H1 (cell line): ENCODE results near the gene CXXC4. TPM values are rescaled to one million over a fixed set of nuclear protein-coding genes. Genes with fewer than 3 reads are reported as not detected.

ENCODE experiments used
- CTCF ChIA-PET: fragments of 300-600 bp; sonication (Branson Sonifier 250); formaldehyde crosslinking; loops from one replicate; lab custom pipeline; 2021; ENCODE audit not compliant: partially characterized antibody; lab: Charles Lee
- POLR2A ChIA-PET: fragments of 300-600 bp; sonication (Branson Sonifier 250); formaldehyde crosslinking; loops from one replicate; lab custom pipeline; 2021; ENCODE audit warnings: inconsistent platforms; ENCODE audit not compliant: partially characterized antibody; lab: Charles Lee
- DNase-seq, 2 experiments: peaks; one replicate each; pipeline versions ENCODE4 v3.0.0 to v3.0.0-alpha.2; 2010 to 2022; ENCODE audit warnings: low spot score in 2 of 2, low read depth in 1 of 2, mixed read lengths in 1 of 2
- FAIRE-seq: peaks from 2 replicates; lab custom pipeline; 2011; peaks lifted over from hg19 to GRCh38; lab: Jason Lieb, UNC
- H2AFZ ChIP-seq: 2 replicates; pipeline ENCODE4 v1.8.1; 2012; ENCODE audit warnings: low read length, inconsistent platforms
- H2AK5ac ChIP-seq: 2 replicates; pipeline ENCODE4 v1.6.1; 2013; ENCODE audit warnings: low read depth, low read length
- H2BK120ac ChIP-seq: replicated peaks from 2 replicates; pipeline ENCODE3; 2013; ENCODE audit warnings: low read depth, low read length, inconsistent platforms
- H2BK12ac ChIP-seq: 2 replicates; pipeline ENCODE4 v1.6.1; 2013; ENCODE audit warnings: low read depth, low read length
- H2BK15ac ChIP-seq: 2 replicates; pipeline ENCODE4 v1.6.1; 2013; ENCODE audit warnings: low read length
- H2BK20ac ChIP-seq: 2 replicates; pipeline ENCODE4 v1.6.1; 2013; ENCODE audit warnings: low read length
- H2BK5ac ChIP-seq: 2 replicates; pipeline ENCODE4 v1.6.1; 2013; ENCODE audit warnings: low read depth, low read length
- H3K14ac ChIP-seq: 2 replicates; pipeline ENCODE4 v1.6.1; 2013; ENCODE audit warnings: inconsistent platforms; ENCODE audit not compliant: insufficient read length
- H3K18ac ChIP-seq: 2 replicates; pipeline ENCODE4 v1.6.1; 2013; ENCODE audit warnings: low read length; ENCODE audit errors: extremely low read depth
- H3K23ac ChIP-seq: 2 replicates; pipeline ENCODE4 v1.6.1; 2013; ENCODE audit warnings: inconsistent platforms; ENCODE audit not compliant: insufficient read length
- H3K23me2 ChIP-seq: 2 replicates; pipeline ENCODE4 v1.6.1; 2013; ENCODE audit warnings: low read depth, low read length
- H3K27ac ChIP-seq: 2 replicates; pipeline ENCODE4 v1.6.1; 2011; ENCODE audit warnings: low read depth, low read length, inconsistent platforms
- H3K27me3 ChIP-seq, 4 experiments: replicated peaks in 1 of 4; 1 replicate in 1 of 4; 2 replicates in 3 of 4; pipeline versions ENCODE4 v1.6.1 to v1.8.1; 2011 to 2013; ENCODE audit warnings: low read length in 3 of 4, mild to moderate bottlenecking in 3 of 4, inconsistent platforms in 2 of 4, mixed read lengths in 2 of 4, moderate library complexity in 1 of 4; ENCODE audit not compliant: control insufficient read depth in 3 of 4, insufficient read depth in 3 of 4; ENCODE audit errors: extremely low read depth in 1 of 4
- H3K36me3 ChIP-seq, 4 experiments: 2 replicates each; pipeline versions ENCODE4 v1.6.1 to v1.8.1; 2011 to 2013; ENCODE audit warnings: mild to moderate bottlenecking in 4 of 4, low read length in 3 of 4, moderate library complexity in 2 of 4, control low read depth in 1 of 4, inconsistent platforms in 1 of 4; ENCODE audit not compliant: insufficient read depth in 4 of 4, control insufficient read depth in 2 of 4
- H3K4ac ChIP-seq: replicated peaks from 2 replicates; pipeline ENCODE3; 2013; ENCODE audit warnings: low read length, low read depth, mixed read lengths, inconsistent platforms; ENCODE audit not compliant: insufficient read length
- H3K4me1 ChIP-seq, 4 experiments: replicated peaks in 1 of 4; 1 replicate in 1 of 4; 2 replicates in 3 of 4; pipeline versions ENCODE4 v1.6.1 to v1.8.1; 2011 to 2013; ENCODE audit warnings: low read length in 3 of 4, inconsistent platforms in 2 of 4, mixed read lengths in 1 of 4; ENCODE audit not compliant: insufficient read depth in 4 of 4, control insufficient read depth in 3 of 4
- H3K4me2 ChIP-seq, 2 experiments: 2 replicates each; pipeline versions ENCODE4 v1.6.1 to v1.8.1; 2011 to 2013; ENCODE audit warnings: low read depth in 2 of 2, low read length in 2 of 2, control low read depth in 1 of 2, inconsistent platforms in 1 of 2, mild to moderate bottlenecking in 1 of 2; ENCODE audit not compliant: insufficient read depth in 1 of 2
- H3K4me3 ChIP-seq, 4 experiments: fragments of 200-600, 300-600 bp in 1 of 4; sonication (generic), shearing (Covaris generic), sonication (Bioruptor Twin) in 1 of 4; 2 replicates each; pipeline versions ENCODE4 v1.5.1 to v1.8.1; 2011 to 2016; ENCODE audit warnings: low read length in 4 of 4, low read depth in 3 of 4, control low read depth in 2 of 4, inconsistent platforms in 2 of 4, mild to moderate bottlenecking in 2 of 4, mixed read lengths in 1 of 4, moderate library complexity in 1 of 4; ENCODE audit not compliant: insufficient read depth in 2 of 4; ENCODE audit errors: extremely low read depth in 1 of 4
- H3K56ac ChIP-seq: replicated peaks from 2 replicates; pipeline ENCODE3; 2013; ENCODE audit warnings: low read depth, mild to moderate bottlenecking, mixed read lengths, low read length, inconsistent platforms; ENCODE audit not compliant: insufficient read length
- H3K79me1 ChIP-seq: 2 replicates; pipeline ENCODE4 v1.6.1; 2013; ENCODE audit warnings: low read depth, low read length, control low read depth
- H3K79me2 ChIP-seq, 2 experiments: 2 replicates each; pipeline versions ENCODE4 v1.6.1 to v1.8.1; 2012 to 2013; ENCODE audit warnings: low read length in 2 of 2, mild to moderate bottlenecking in 2 of 2, inconsistent platforms in 1 of 2; ENCODE audit not compliant: insufficient read depth in 2 of 2, control insufficient read depth in 1 of 2
- H3K9ac ChIP-seq, 4 experiments: replicated peaks in 1 of 4; 1 replicate in 1 of 4; 2 replicates in 3 of 4; pipeline versions ENCODE4 v1.6.1 to v1.8.1; 2011 to 2013; ENCODE audit warnings: low read depth in 3 of 4, low read length in 3 of 4, control low read depth in 2 of 4, mild to moderate bottlenecking in 2 of 4, moderate library complexity in 2 of 4, inconsistent platforms in 1 of 4; ENCODE audit errors: extremely low read depth in 1 of 4
- H3K9me3 ChIP-seq, 2 experiments: 2 replicates each; pipeline versions ENCODE4 v1.6.1 to v1.8.1; 2012 to 2013; ENCODE audit warnings: mild to moderate bottlenecking in 2 of 2, moderate library complexity in 2 of 2, control low read depth in 1 of 2, inconsistent platforms in 1 of 2, low read depth in 1 of 2, low read length in 1 of 2, mixed read lengths in 1 of 2; ENCODE audit not compliant: insufficient read depth in 2 of 2
- H4K20me1 ChIP-seq, 2 experiments: replicated peaks in 1 of 2; 2 replicates each; pipeline versions ENCODE3 to v1.8.1; 2011 to 2013; ENCODE audit warnings: inconsistent platforms in 2 of 2, low read length in 2 of 2, mild to moderate bottlenecking in 1 of 2; ENCODE audit not compliant: insufficient read depth in 2 of 2, control insufficient read depth in 1 of 2
- H4K5ac ChIP-seq: 2 replicates; pipeline ENCODE4 v1.6.1; 2013; ENCODE audit warnings: low read length, low read depth, mixed read lengths, inconsistent platforms; ENCODE audit not compliant: insufficient read length
- H4K8ac ChIP-seq: 2 replicates; pipeline ENCODE4 v1.8.0; 2013; ENCODE audit warnings: mild to moderate bottlenecking, moderate library complexity, low read length, inconsistent platforms; ENCODE audit not compliant: insufficient read depth; ENCODE audit errors: extremely low read depth
- H4K91ac ChIP-seq: replicated peaks from 2 replicates; pipeline ENCODE3; 2013; ENCODE audit warnings: low read length, mixed read lengths, inconsistent platforms; ENCODE audit not compliant: insufficient read length
- HDAC2 ChIP-seq, 2 experiments: fragments of 300-600 bp in 1 of 2; sonication (generic) in 1 of 2; IDR thresholded peaks; 2 replicates each; pipeline ENCODE4 v1.6.1; 2011 to 2012; ENCODE audit warnings: low read depth in 2 of 2, low read length in 2 of 2, mild to moderate bottlenecking in 2 of 2, moderate library complexity in 2 of 2, borderline replicate concordance in 1 of 2, inconsistent platforms in 1 of 2
- KDM4A ChIP-seq: IDR thresholded peaks from one replicate; pipeline ENCODE4 v1.7.1; 2012; ENCODE audit warnings: low read depth, mild to moderate bottlenecking, moderate library complexity, low read length, inconsistent platforms; ENCODE audit not compliant: severe bottlenecking
- PHF8 ChIP-seq: fragments of 200-600 bp; sonication (generic); conservative IDR thresholded peaks from 2 replicates; pipeline ENCODE4 v1.7.1; 2012; ENCODE audit warnings: low read depth, mild to moderate bottlenecking, inconsistent platforms, low read length, moderate library complexity
- RBBP5 ChIP-seq: IDR thresholded peaks from 2 replicates; pipeline ENCODE4 v1.7.1; 2012; ENCODE audit warnings: low read depth, mild to moderate bottlenecking, inconsistent platforms, low read length, moderate library complexity, borderline replicate concordance
- SAP30 ChIP-seq: fragments of 300-600 bp; sonication (generic); IDR thresholded peaks from 2 replicates; pipeline ENCODE4 v1.7.1; 2012; ENCODE audit warnings: low read length, moderate library complexity, mild to moderate bottlenecking, inconsistent platforms; ENCODE audit not compliant: insufficient read depth, insufficient replicate concordance
- SIN3A ChIP-seq, 2 experiments: IDR thresholded peaks in 1 of 2; conservative IDR thresholded peaks in 1 of 2; 2 replicates each; pipeline ENCODE4 v1.6.1; 2011 to 2012; ENCODE audit warnings: low read length in 2 of 2, improper control_type of control experiment in 1 of 2, low read depth in 1 of 2, mild to moderate bottlenecking in 1 of 2
- SUZ12 ChIP-seq: fragments of 200-600 bp; sonication (generic); IDR thresholded peaks from 2 replicates; pipeline ENCODE4 v1.6.1; 2012; ENCODE audit warnings: mild to moderate bottlenecking, inconsistent platforms, low read length, moderate library complexity, mixed read lengths
- TCF12 ChIP-seq: IDR thresholded peaks from 2 replicates; pipeline ENCODE4 v1.6.1; 2011; ENCODE audit warnings: low read depth, mild to moderate bottlenecking, low read length
- WGBS, 2 experiments: shearing (Covaris generic) in 1 of 2; methylation state at CpG; one replicate each; pipeline versions ENCODE4 v1.1.6 to v1.1.7; 2013 to 2015; ENCODE audit warnings: low lambda C conversion rate in 2 of 2, mixed read lengths in 2 of 2, inconsistent platforms in 1 of 2, low coverage in 1 of 2, missing lambda C conversion rate in 1 of 2; ENCODE audit not compliant: insufficient replicate concordance in 2 of 2, insufficient coverage in 1 of 2, insufficient read length in 1 of 2; ENCODE audit errors: extremely low coverage in 1 of 2, missing lambda C conversion rate in 1 of 2; 5-methylcytosine and 5-hydroxymethylcytosine counted together
- polyA plus RNA-seq, 7 experiments: library from polyadenylated mRNA; depleted of rRNA in 3 of 7; stranded (reverse) in 5 of 7; unstranded in 2 of 7; fragments of >200 nt in 5 of 7; fragments of 200-250 nt in 2 of 7; gene quantifications; 1 replicate in 5 of 7; 2 replicates in 1 of 7; 4 replicates in 1 of 7; pipeline versions ENCODE4 v1.2.1 to v1.2.3, GENCODE V29; 2011 to 2013; ENCODE audit warnings: missing spikeins in 2 of 7, mixed read lengths in 2 of 7
- total RNA-seq: library from RNA; stranded (reverse); fragmentation: NEBNext Ultra II Directional; extraction: Animal tissue kit (Norgen Biotek cat#: 25700); gene quantifications from 2 replicates; pipeline ENCODE4 v1.2.1, GENCODE V29; 2021

Gene CXXC4
- total and polyA plus RNA-seq, 2 of the 8 experiments (the other 6 are each of a cell fraction or from before 2014, with no cell fraction given) = 1.3 to 1.8 TPM

DNA sequence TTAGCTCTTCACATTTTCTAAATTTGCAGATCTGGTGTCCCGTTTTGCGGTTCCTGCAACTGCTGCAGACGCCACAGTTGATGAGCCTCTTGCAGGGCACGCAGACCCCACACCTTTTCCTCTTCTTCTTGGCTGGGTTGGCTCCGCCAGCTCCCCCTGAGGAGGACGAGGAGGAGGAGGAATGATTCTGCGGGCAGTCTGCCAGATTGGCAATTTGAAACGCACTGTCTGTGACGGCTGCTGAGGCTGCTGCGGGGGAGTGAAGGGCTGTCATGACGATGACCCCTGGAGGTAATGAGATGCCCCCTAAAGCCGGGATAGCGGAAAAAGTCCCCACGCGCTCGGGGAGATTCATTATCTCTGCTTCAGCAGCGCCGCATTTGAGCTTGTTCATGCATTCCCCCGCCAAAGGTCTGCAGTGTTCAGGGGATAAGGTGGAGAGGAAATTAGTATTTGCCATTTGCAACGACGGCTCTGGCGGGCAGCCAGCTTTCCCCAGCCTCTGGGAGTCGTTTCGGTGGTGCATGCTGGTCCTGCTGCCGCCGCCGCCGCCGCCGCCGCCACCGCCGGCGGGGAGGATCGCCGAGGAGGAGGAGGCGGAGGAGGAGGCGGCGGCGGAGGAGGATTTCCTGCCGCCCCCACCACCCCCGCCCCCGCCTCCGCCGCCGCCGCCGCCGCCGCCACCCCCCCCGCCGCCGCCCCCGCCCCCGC is 3.8 kb downstream of the CXXC4 start:
- Histone ChIP-seq H4K91ac (no peak overlapping the region), H3K36me3 (no peaks in the 10 kb centered on the region), H2AFZ (peak overlapping the region; percentile 82; the same call in 1 of the 2 replicates), H3K18ac (peak overlapping the region; percentile 73; the same call in 1 of the 2 replicates), H2BK15ac (0 out of 2 replicates have a peak overlapping the region, but pooled peaks have one; percentile 40), H3K9me3 (no peaks in the 10 kb centered on the region), H3K27me3 (no peaks in the 10 kb centered on the region), H4K5ac (peak overlapping the region; percentile 75), H3K27ac (no peak overlapping the region; the same call in 1 of the 2 replicates), H2BK120ac (no peak overlapping the region), H3K79me1 (no peaks in the 10 kb centered on the region), H4K20me1 (no peaks in the 10 kb centered on the region), H3K23me2 (peaks cover 15% of the 10 kb centered on the region), H3K56ac (peak overlapping the region; percentile 33), H2BK5ac (0 out of 2 replicates have a peak overlapping the region, but pooled peaks have one; percentile 10), H3K23ac (no peak overlapping the region), H2AK5ac (no peak overlapping the region), H3K9ac (peak overlapping the region in 3 of 4 experiments; percentile 29 to 36 (median 35); a peak in 4 of 7 replicates), H3K4me2 (peak overlapping the region; percentile 94 to 97), H3K79me2 (peaks cover 0 to 5% of the 10 kb centered on the region in 2 experiments; a peak in 1 of 4 replicates), H4K8ac (peak overlapping the region; percentile 79; the same call in 1 of the 2 replicates), H3K4me3 (peak overlapping the region; percentile 67 to 99 (median 92)), H3K4me1 (peaks cover 0 to 7% (median 2%) of the 10 kb centered on the region in 4 experiments; a peak in 3 of 7 replicates), H2BK12ac (0 out of 2 replicates have a peak overlapping the region, but pooled peaks have one; percentile 18), H3K4ac (peak overlapping the region; percentile 29), H3K14ac (no peak overlapping the region), H2BK20ac (no peak overlapping the region)
- CTCF ChIA-PET = interaction anchor here (1.0 to 1.3 kb wide), 4 partner anchors 9 to 103 kb away, joined by 3 to 6 read pairs (median 4); no protein-coding TSS in a partner anchor
- no peak for FAIRE-seq
- POLR2A ChIA-PET = interaction anchor here (0.6 to 1.5 kb wide), 4 partner anchors 9 to 1671 kb away, joined by 3 to 6 read pairs (median 4); no protein-coding TSS in a partner anchor
- 1% methylated on average over 18 of the region's 55 CpGs; no CpG with 5 or more reads in 1 of the 2 experiments for WGBS, 2 experiments
- DNase-seq = peak in 1 of 2 experiments; percentile 62
- TF ChIP-seq HDAC2 (IDR thresholded peaks at IDR 0.05; ENCODE audit: borderline replicate concordance in 1 of 2, low read depth in 2 of 2, low read length in 2 of 2) (0 out of 4 replicates have a peak, but pooled peaks have one; percentile 39 to 68), SUZ12 (no peak; the same call in 1 of the 2 replicates), PHF8 (peak; percentile 27), SAP30 (peak; percentile 90), KDM4A (peak; percentile 67), SIN3A (conservative IDR thresholded peaks at IDR 0.05 in 1 of 2, IDR thresholded peaks at IDR 0.05 in 1 of 2; ENCODE audit: low read depth in 1 of 2, low read length in 2 of 2) (peak; percentile 53 to 75; a peak in 2 of 4 replicates), RBBP5 (peak; percentile 49; the same call in 1 of the 2 replicates), TCF12 (no peak)
